ENCODE results near the gene GTPBP4. TPM values are rescaled to one million over a fixed set of nuclear protein-coding genes. Genes with fewer than 3 reads are reported as not detected.

GTPBP4 gene
- total and polyA plus RNA-seq, 11 donors, result 13.3 to 52.0 (median 28.8) TPM

- no peak for TF ChIP-seq POLR2A (IDR thresholded peaks at IDR 0.05)
- no peak for TF ChIP-seq CTCF (IDR thresholded peaks at IDR 0.05)
- H3K9me3 ChIP-seq, result no peaks in the 10 kb centered on the region
- H3K36me3 ChIP-seq, result peaks cover 0 to 23% (median 19%) of the 10 kb centered on the region in 9 donors
- WGBS, 4 donors, result 54 to 58% (median 56%) methylated on average over 1 of the region's 1 CpG
- H3K27ac ChIP-seq, result peak overlapping the region in 5 of 12 donors; percentile 6 to 47 (median 27)
- peak; percentile 54 to 82 (median 78) for ATAC-seq
- H3K4me3 ChIP-seq, result no peak overlapping the region
- H3K4me1 ChIP-seq, result peaks cover 0 to 14% (median 0%) of the 10 kb centered on the region in 12 donors
- DNase-seq, result peak in 1 of 5 donors; percentile 47
- intact Hi-C loops (cut with DNase I), result no loop called here
- no peaks in the 10 kb centered on the region for H3K27me3 ChIP-seq
These were observed 45.4 kb downstream of the GTPBP4 start for GRCh38 chr10:1033601-1034000.

GRCh38 chr10:1034758-1035157 lies 46.5 kb downstream of the GTPBP4 start:
- ATAC-seq, result no peak
- no peaks in the 10 kb centered on the region for H3K27me3 ChIP-seq
- H3K27ac ChIP-seq, result no peak overlapping the region

GRCh38 chr10:1035201-1035600 lies 47.0 kb downstream of the GTPBP4 start:
- WGBS, 4 donors, result 80 to 85% (median 83%) methylated on average over 6 of the region's 6 CpGs
- no peak for ATAC-seq
- Histone ChIP-seq H3K4me1 (peaks cover 0 to 11% (median 0%) of the 10 kb centered on the region in 12 donors), H3K9me3 (no peaks in the 10 kb centered on the region), H3K27me3 (no peaks in the 10 kb centered on the region), H3K27ac (peak overlapping the region in 1 of 12 donors; percentile 19), H3K36me3 (peaks cover 0 to 35% (median 27%) of the 10 kb centered on the region in 9 donors), H3K4me3 (no peak overlapping the region)
- no peak for DNase-seq
- intact Hi-C loops (cut with DNase I), result no loop called here
- TF ChIP-seq POLR2A (IDR thresholded peaks at IDR 0.05), result no peak
- TF ChIP-seq CTCF (IDR thresholded peaks at IDR 0.05), result no peak

More at GRCh38 chr10:1034758-1035157, 46.5 kb downstream of the GTPBP4 start:
- intact Hi-C loops (cut with DNase I), result no loop called here
- H3K4me3 ChIP-seq, result no peak overlapping the region
- TF ChIP-seq POLR2A (IDR thresholded peaks at IDR 0.05), result no peak
- no peak for TF ChIP-seq CTCF (IDR thresholded peaks at IDR 0.05)
- H3K36me3 ChIP-seq, result peaks cover 0 to 31% (median 22%) of the 10 kb centered on the region in 9 donors
- H3K4me1 ChIP-seq, result peaks cover 0 to 11% (median 0%) of the 10 kb centered on the region in 12 donors
- no peak for DNase-seq
- H3K9me3 ChIP-seq, result no peaks in the 10 kb centered on the region
- 83 to 89% (median 87%) methylated on average over 3 of the region's 3 CpGs for WGBS, 4 donors

- ATAC-seq (peak in 1 of 4 donors; percentile 46), DNase-seq (no peak)
- peaks cover 0 to 47% (median 38%) of the 10 kb centered on the region in 9 donors for H3K36me3 ChIP-seq
- H3K9me3 ChIP-seq, result no peaks in the 10 kb centered on the region
- no peaks in the 10 kb centered on the region for H3K27me3 ChIP-seq
- H3K4me3 ChIP-seq, result no peak overlapping the region
- no peak for TF ChIP-seq POLR2A (IDR thresholded peaks at IDR 0.05)
- TF ChIP-seq CTCF (IDR thresholded peaks at IDR 0.05), result no peak
- H3K27ac ChIP-seq, result no peak overlapping the region
- 70 to 73% (median 71%) methylated on average over 13 to 14 of the region's 14 CpGs for WGBS, 4 donors
- peaks cover 0 to 11% (median 0%) of the 10 kb centered on the region in 12 donors for H3K4me1 ChIP-seq
- intact Hi-C loops (cut with DNase I), result no loop called here
These were observed 48.1 kb downstream of the GTPBP4 start for GRCh38 chr10:1036341-1036791.
